SH-SY5Y (cell line): ENCODE measurements around the gene ABHD4.

Source experiments
- GATA2 ChIP-seq: IDR thresholded peaks from 2 replicates; pipeline ENCODE4 v1.6.1; 2011; ENCODE audit warnings: mild to moderate bottlenecking, low read depth, low read length
- GATA3 ChIP-seq: IDR thresholded peaks from 2 replicates; pipeline ENCODE4 v1.6.1; 2011; ENCODE audit warnings: low read depth, mild to moderate bottlenecking, low read length, moderate library complexity

DNA sequence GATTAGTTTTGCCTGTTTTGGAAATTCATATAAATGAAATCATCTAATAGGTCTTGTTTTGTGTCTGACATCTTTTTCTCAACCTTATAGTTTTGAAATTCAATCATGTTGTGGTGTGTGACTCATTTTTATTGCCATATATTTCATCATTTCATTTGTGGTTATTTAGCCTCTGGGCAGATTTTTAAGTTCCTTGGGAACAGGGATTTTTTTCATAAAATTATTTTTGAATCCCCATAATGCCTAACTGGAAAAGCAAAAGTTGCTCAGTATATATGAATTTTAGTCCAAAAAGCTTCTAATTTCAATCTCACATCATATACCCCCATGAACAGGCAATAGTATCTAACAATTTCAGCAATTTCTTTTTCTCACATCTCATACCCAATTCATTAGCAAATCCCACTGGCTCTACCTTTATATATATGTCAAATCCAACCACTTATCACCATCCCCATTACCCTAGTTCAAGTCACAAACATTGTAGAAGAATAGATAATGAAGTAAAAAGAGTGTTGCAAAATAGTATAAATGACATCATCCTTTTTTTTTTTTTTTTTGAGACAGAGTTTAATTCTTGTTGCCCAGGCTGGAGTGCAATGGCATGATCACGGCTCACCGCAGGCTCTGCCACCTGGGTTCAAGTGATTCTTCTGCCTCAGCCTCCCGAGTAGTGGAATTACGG is 48.6 kb downstream of the ABHD4 start:
- TF ChIP-seq GATA2 (no peak), GATA3 (no peak)
